GM19452 (cell line): Measurements from ENCODE around the gene DNAH3.
"Not testable (repeated sequence)": the region's sequence is repeated elsewhere in the genome, so short reads cannot be mapped to it uniquely, and the experiment has no call there.

Source experiments
- ATAC-seq: cut with Tn5 transposase; IDR thresholded peaks from one replicate; pipeline ENCODE4 v1.9.1; 2021; ENCODE audit not compliant: unreplicated experiment

DNAH3 gene

DNA sequence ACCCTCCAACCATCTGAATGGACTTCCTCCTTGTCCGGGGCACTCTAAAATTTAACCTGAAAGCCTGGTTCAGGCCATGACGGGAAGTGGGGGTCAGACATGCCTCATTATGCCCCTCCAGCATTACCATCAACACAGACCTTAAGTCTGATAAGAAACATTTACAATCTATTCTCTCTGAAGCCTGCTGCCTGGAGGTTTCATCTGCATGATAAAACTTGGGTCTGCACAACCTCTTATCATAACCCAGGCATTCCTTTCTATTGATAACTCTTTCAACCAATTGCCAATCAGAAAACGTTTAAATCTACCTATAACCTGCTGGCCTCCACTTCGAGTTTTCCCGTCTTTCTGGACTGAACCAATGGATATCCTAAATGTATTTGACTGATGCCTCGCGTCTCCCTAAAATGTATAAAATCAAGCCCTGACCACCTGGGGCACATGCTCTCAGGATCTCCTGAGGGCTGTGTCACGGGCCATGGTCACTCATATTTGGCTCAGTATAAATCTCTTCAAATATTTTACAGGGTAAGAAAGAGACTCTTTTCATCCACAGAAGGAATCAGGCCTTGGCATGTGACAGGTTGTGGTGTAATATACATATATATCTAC lies 204.5 kb downstream of the DNAH3 start:
- no peak for ATAC-seq

- ATAC-seq, result not testable (repeated sequence)
These were observed 205.1 kb downstream of the DNAH3 start for GRCh38 chr16:20945575-20945875.

DNA sequence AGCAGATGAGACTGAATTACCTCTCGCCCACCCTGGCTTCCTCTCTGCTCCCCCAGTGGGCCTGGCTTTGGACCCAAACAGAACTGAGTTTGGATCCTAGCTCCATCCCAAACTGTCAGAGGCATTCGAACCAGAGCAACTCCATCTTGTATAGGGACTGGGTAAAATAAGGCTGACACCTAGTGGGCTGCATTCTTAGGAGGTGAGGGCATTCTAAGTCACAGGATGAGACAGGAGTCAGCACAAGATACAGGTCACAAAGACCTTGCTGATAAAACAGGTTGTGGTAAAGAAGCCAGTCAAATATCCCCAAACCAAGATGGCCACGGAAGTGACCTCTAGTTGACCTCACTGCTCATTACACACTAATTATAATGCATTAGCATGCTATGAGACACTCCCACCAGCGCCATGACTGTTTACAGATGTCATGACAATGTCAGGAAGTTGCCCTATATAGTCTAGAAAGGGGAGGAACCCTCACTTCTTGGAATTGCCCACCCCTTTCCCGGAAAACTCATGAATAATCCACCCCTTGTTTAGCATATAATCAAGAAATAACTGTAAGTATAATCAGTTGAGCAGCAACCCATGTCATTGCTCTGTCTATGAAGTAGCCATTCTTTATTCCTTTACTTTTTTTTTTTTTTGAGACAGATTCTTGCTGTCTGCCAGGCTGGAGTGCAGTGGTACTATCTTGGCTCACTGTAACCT lies 205.6 kb downstream of the DNAH3 start:
- ATAC-seq, result no peak

DNA sequence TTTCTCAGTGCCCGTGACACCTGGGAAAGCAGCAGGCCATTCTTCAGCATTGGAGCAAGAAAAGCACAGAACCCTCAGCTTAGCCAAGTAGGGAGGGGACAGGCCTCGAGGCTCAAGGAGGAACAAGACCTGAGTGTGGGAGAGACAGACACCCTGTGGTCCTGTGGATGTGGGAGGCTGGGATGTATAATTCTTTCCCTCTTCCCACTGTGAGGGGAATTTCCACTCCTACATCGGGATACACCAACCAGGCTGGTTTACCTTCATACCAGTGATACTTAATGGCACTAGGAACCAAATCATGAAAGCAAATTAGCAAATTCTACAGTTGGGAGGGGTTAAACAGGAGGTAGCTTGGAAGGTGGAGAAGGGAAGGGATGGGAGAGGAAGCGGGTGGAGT lies 208.4 kb downstream of the DNAH3 start:
- ATAC-seq, result no peak

DNA sequence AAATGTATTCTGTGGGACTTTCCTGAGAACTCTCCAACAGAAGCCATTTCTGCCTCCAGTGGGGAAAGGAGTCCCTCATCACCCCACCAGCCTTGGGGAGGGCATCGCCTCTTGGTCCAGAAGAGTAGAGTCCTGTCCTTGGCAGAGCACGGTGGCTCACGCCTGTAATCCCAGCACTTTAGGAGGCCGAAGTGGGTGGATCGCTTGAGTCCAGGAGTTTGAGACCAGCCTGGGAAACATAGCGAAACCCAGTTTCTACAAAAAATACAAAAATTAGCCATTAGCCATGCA lies 209.1 kb downstream of the DNAH3 start:
- ATAC-seq, result no peak

GRCh38 chr16:20940871-20941635 lies 209.6 kb downstream of the DNAH3 start:
- ATAC-seq, result no peak

- no peak for ATAC-seq
These were observed 211.0 kb downstream of the DNAH3 start for GRCh38 chr16:20939611-20940010.

- ATAC-seq, result no peak
These were observed 212.2 kb downstream of the DNAH3 start for GRCh38 chr16:20938426-20938825.

DNA sequence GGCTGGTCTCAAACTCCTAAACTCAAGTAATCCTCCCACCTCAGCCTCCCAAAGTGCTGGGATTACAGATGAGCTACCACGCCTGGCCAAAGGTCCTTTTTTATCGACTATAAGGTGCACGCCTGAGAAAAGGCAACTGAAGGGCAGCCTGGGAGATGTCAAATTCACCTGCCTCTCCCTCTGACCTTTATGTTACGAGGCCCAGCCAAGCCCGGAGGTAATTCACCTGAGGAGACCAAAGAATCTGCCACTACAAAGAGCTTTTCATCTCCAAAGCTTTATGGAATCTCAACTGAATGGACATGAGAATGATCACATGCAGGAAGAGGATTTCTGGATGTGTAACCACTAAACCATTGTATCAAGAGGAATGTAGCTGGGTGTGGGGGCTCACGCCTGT lies 212.9 kb downstream of the DNAH3 start:
- no peak for ATAC-seq

- ATAC-seq, result no peak
These were observed 217.1 kb downstream of the DNAH3 start for GRCh38 chr16:20933589-20933988.

GRCh38 chr16:20931066-20931600 lies 219.5 kb downstream of the DNAH3 start:
- no peak for ATAC-seq

DNA sequence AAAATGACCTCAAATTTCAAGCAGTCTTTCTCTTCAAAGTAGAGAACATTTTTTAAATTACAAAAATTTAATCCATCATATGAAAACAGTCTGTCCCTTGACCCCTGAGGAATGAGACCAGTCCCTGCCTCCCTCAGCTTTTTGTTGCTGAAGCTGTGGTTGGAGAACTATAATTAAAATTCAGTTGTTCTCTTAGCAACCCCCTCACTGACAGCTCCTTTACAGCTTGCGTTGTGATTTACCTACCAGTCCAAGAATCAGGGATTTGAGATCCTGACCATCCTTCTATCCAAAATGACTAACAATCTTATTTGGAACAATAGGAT lies 220.3 kb downstream of the DNAH3 start:
- ATAC-seq, result no peak

GRCh38 chr16:20929676-20930364 lies 220.8 kb downstream of the DNAH3 start:
- not testable (repeated sequence) for ATAC-seq

DNA sequence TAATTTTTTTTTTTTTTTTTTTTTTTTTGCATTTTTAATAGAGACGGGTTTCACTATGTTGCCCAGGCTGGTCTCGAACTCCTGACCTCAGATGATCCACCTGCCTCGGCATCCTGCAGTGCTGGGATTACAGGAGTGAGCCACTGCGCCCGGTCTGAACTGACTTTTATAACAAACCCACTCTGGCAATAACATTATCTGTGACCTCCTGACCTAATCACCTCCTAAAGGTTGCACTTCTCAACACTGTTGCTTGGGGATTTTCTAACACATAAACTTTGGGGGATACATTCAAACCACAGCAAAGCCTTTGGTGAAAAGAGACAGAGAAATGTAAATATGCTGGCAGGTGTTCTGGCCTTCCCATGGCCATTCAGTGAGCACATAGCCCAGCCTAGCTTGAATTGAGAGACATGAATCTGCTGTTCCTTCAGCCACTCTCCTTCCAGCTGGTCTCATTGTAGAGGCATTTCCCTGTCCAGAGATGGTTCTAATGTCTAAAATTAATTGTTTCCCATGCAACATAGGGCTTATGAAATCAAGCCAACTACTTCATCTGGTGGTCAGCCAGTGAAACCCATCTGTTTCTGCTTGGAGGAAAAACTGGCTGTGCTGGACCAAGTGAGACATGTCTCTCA lies 221.8 kb downstream of the DNAH3 start:
- no peak for ATAC-seq

- ATAC-seq, result no peak
These were observed 224.9 kb downstream of the DNAH3 start for GRCh38 chr16:20925751-20926150.

GRCh38 chr16:20923876-20924275 lies 226.8 kb downstream of the DNAH3 start:
- ATAC-seq, result no peak

DNA sequence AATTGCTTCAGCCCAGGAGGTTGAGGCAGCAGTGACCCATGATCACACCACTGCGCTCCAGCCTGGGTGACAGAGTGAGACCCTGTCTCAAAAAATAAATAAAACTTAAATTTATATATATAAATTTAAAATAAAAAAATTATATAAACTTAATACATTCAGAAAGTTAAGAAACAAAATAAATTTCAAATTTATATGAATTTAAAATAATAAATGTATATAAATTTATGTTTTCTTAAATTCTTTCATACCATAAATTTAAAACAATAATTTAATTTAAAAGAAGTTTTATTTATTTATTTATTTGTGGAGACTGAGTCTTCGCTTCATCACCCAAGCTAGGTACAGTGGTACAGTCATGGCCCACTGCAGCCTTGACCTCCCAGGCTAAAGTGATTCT lies 229.8 kb downstream of the DNAH3 start:
- no peak for ATAC-seq

DNA sequence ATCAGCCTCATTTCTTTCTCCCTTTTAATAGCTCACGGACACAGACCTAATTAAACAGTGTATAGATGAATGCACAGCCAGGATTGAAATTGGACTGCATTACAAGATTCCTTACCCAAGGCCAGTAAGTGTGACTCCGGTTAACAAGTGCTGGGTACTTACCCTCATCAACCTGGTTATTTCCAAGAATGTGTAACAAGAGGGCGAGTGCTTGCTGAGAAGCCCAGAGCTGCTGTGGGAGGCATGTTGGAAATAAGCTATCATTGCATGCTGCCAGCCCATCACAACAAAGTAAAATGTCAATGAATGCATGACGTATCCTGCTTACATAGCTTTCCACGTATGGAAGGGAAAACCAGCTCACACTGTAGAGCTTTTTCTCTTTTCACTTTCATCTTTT lies 230.6 kb downstream of the DNAH3 start:
- no peak for ATAC-seq

DNA sequence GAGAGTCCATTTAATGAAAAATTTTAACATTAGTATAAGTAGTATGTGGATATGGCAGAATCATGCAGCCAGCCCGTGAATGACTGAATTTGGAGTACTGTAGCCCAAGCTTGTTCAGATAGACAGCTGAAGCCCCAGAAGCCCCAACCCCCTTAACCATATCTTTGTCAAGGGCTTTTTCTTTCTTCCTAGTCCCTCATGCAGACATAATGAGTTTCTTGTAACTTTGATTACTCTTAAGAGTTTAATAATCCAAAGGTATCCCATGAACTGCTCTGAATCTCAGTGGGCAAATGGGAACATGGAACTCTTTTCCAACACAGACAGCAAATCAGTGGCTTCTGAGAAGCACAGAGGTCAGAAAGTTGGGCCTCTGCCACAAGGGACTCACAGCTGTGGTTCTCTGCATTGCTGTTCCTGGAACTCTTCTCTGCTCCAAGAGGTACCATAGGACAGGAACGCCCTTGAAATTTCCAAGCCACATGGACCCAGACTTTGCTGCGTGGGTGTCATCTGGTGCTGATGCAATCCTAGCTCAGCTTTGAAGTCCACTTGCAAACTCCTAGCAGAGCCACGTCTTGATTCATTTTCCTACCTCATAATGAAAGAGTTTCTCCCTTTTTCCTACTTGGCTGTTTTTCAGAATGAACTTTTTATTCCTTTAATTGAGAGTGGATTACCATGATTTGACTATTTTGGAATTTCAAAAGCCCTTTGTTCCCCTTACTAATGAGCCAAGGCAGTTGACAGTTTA lies 232.0 kb downstream of the DNAH3 start:
- ATAC-seq, result no peak

DNA sequence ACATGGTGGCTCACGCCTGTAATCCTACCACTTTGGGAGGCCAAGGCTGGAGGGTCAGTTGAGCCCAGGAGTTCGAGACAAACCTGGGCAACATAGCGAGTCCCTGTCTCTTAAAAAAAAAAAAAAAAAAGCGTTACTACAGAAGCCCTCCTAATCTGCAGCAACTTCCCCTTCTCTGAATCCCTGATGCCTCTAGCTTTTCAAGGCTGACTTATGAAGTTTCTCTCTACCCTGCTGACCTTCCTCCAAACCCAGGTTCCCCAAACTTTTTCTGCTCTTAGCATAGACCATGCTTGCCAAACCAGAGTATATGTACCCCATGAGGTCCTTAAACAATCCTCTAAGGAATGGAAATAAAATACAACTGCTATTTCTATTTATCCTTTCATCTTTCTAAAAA lies 233.7 kb downstream of the DNAH3 start:
- no peak for ATAC-seq

- ATAC-seq, result no peak
These were observed 234.4 kb downstream of the DNAH3 start for GRCh38 chr16:20916289-20916688.
